DMS114 treated with DMSO at 0.1 percent for 48 hours (cell line): ENCODE measurements around the gene IL17REL.

ENCODE experiments used
- DNase-seq: peaks from one replicate; lab custom pipeline; 2025; ENCODE audit not compliant: unreplicated experiment; lab: John Stamatoyannopoulos, UW

The IL17REL gene

GRCh38 chr22:50008151-50009040, 4.2 kb downstream of the IL17REL start:
- no peak for DNase-seq

GRCh38 chr22:50007057-50007511, 5.5 kb downstream of the IL17REL start:
- no peak for DNase-seq

- DNase-seq: no peak
Observed at GRCh38 chr22:50004918-50005317, 7.6 kb downstream of the IL17REL start.

- DNase-seq: no peak
Observed at GRCh38 chr22:50002791-50003190, 9.8 kb downstream of the IL17REL start.

- no peak for DNase-seq
Observed at GRCh38 chr22:50001388-50002231, 11.0 kb downstream of the IL17REL start.

GRCh38 chr22:50000587-50001387, 11.8 kb downstream of the IL17REL start:
- no peak for DNase-seq

GRCh38 chr22:49999946-50000586, 12.5 kb downstream of the IL17REL start:
- DNase-seq: no peak

GRCh38 chr22:49999063-49999945, 13.3 kb downstream of the IL17REL start:
- no peak for DNase-seq

GRCh38 chr22:49998718-49999062, 13.9 kb downstream of the IL17REL start:
- DNase-seq: no peak

GRCh38 chr22:49997932-49998717, 14.4 kb downstream of the IL17REL start:
- DNase-seq: no peak

- no peak for DNase-seq
Observed at GRCh38 chr22:49997251-49997599, 15.3 kb downstream of the IL17REL start.

GRCh38 chr22:49996518-49997250, 15.9 kb downstream of the IL17REL start:
- DNase-seq: no peak

GRCh38 chr22:49996119-49996517, 16.4 kb downstream of the IL17REL start:
- no peak for DNase-seq

- DNase-seq: no peak
Observed at GRCh38 chr22:49995361-49996118, 17.0 kb downstream of the IL17REL start.

GRCh38 chr22:49995041-49995360, 17.6 kb downstream of the IL17REL start:
- no peak for DNase-seq

GRCh38 chr22:49994361-49995040, 18.1 kb downstream of the IL17REL start:
- no peak for DNase-seq

- DNase-seq: no peak
Observed at GRCh38 chr22:49993649-49994360, 18.8 kb downstream of the IL17REL start.
